Common myeloid progenitor, CD34-positive (primary cell): ENCODE measurements around the gene KEAP1.

Experiments used
- CTCF ChIA-PET: fragments of 350-600 bp; sonication (Branson Sonifier 250); formaldehyde crosslinking; loops from one replicate; lab custom pipeline; 2021; ENCODE audit warnings: antibody characterized with exemption; lab: Charles Lee
- POLR2A ChIA-PET: fragments of 350-600 bp; sonication (Branson Sonifier 250); formaldehyde crosslinking; loops from one replicate; lab custom pipeline; 2021; ENCODE audit warnings: antibody characterized with exemption; lab: Charles Lee
- DNase-seq, 3 donors: peaks; one replicate each; pipeline versions ENCODE4 v3.0.0 to v3.0.0-alpha.2; 2013
- H3K27ac ChIP-seq, 2 experiments: 1 replicate in 1 of 2; 2 replicates in 1 of 2; pipeline ENCODE4 v1.7.0; 2013; ENCODE audit warnings: inconsistent platforms in 2 of 2, low read length in 2 of 2, mild to moderate bottlenecking in 2 of 2, low read depth in 1 of 2, moderate library complexity in 1 of 2; ENCODE audit not compliant: severe bottlenecking in 2 of 2, insufficient read depth in 1 of 2, poor library complexity in 1 of 2
- H3K27me3 ChIP-seq, 5 experiments: replicated peaks in 2 of 5; 1 replicate in 3 of 5; 2 replicates in 2 of 5; pipeline versions ENCODE4 v1.6.1 to v1.7.0; 2013; ENCODE audit warnings: low read length in 4 of 5, mild to moderate bottlenecking in 2 of 5, moderate library complexity in 2 of 5, inconsistent platforms in 1 of 5; ENCODE audit not compliant: insufficient read depth in 5 of 5, control insufficient read depth in 4 of 5
- H3K36me3 ChIP-seq, 4 experiments: 1 replicate in 2 of 4; 2 replicates in 2 of 4; pipeline versions ENCODE4 v1.6.1 to v1.7.0; 2013; ENCODE audit warnings: low read length in 3 of 4, control low read depth in 1 of 4, mild to moderate bottlenecking in 1 of 4; ENCODE audit not compliant: control insufficient read depth in 4 of 4, insufficient read depth in 4 of 4
- H3K4me1 ChIP-seq, 4 experiments: 1 replicate in 3 of 4; 2 replicates in 1 of 4; pipeline versions ENCODE4 v1.6.1 to v1.7.1; 2013; ENCODE audit warnings: low read length in 3 of 4, mild to moderate bottlenecking in 3 of 4, control low read depth in 1 of 4, inconsistent platforms in 1 of 4, moderate library complexity in 1 of 4; ENCODE audit not compliant: control insufficient read depth in 4 of 4, insufficient read depth in 4 of 4; ENCODE audit errors: control extremely low read depth in 1 of 4
- H3K4me3 ChIP-seq, 7 experiments: 1 replicate in 4 of 7; 2 replicates in 3 of 7; pipeline versions ENCODE4 v1.5.1 to v1.7.0; 2013; ENCODE audit warnings: mild to moderate bottlenecking in 7 of 7, low read length in 6 of 7, moderate library complexity in 6 of 7, inconsistent platforms in 2 of 7, low read depth in 2 of 7, control low read depth in 1 of 7; ENCODE audit not compliant: insufficient read depth in 4 of 7, control insufficient read depth in 1 of 7; ENCODE audit errors: extremely low read depth in 1 of 7
- H3K9me3 ChIP-seq, 5 experiments: 1 replicate in 4 of 5; 2 replicates in 1 of 5; pipeline versions ENCODE4 v1.6.1 to v1.7.1; 2013; ENCODE audit warnings: low read length in 4 of 5, mild to moderate bottlenecking in 2 of 5, inconsistent platforms in 1 of 5, low read depth in 1 of 5, moderate library complexity in 1 of 5; ENCODE audit not compliant: control insufficient read depth in 4 of 5, insufficient read depth in 2 of 5; ENCODE audit errors: control extremely low read depth in 1 of 5
- WGBS: methylation state at CpG from one replicate; pipeline ENCODE4 v1.1.5; 2013; ENCODE audit not compliant: insufficient coverage; 5-methylcytosine and 5-hydroxymethylcytosine counted together

The KEAP1 gene

DNA sequence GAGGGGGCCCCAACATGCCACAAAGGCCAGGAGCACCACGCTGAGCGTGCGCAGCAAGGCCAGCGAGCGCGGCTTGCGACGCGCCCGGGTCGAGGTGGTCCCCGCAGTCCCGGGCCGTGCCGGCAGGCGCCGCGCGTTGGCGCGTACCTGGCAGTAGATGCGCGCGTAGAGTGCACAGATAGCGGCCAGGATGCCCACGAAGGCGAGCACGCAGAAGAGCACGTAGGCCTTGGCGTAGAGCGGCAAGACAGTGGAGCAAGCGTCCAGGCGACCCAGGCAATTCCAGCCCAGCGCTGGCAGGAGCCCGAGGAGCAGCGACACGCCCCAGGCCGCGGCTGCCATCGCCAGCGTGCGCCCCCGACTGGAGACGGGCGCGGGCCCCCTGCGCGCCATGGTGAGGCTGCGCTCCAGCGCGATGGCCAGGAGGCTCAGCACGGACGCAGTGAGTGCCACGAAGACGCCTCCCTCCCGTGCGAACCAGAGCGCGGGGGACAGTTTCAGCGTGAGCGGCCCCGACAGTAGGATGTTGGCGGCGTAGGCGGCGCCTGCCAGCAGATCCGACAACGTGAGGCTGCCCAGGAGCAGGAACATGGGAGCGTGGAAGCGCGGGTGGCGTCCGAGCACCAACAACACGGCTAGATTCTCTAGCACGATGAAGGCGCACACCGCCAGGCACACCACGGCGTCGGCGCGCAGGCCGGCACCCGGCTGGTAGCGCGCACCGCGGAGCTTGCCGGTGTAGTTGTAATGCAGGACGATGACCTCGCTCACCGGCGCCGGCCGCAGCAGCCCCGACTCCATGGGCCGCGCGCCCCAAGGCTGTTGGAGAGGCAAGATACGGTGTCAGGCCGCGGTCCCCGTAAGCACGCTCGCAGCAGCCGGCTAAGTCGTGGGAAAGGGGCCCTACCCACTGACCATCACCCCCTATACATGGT, 11.3 kb upstream of the KEAP1 start:
- H3K4me1 ChIP-seq = peaks cover 0 to 39% (median 36%) of the 10 kb centered on the region in 4 experiments
- peak; percentile 65 to 83 (median 78) for DNase-seq
- WGBS = 3% methylated on average over 93 of the region's 107 CpGs
- no peaks in the 10 kb centered on the region for H3K36me3 ChIP-seq
- peak overlapping the region in 4 of 7 experiments; percentile 10 to 42 (median 34) for H3K4me3 ChIP-seq
- H3K27me3 ChIP-seq = peaks cover 4 to 83% (median 46%) of the 10 kb centered on the region in 5 experiments
- H3K9me3 ChIP-seq = no peaks in the 10 kb centered on the region
- ChIA-PET POLR2A (no interaction called here), CTCF (no interaction called here)
- H3K27ac ChIP-seq = no peak overlapping the region

DNA sequence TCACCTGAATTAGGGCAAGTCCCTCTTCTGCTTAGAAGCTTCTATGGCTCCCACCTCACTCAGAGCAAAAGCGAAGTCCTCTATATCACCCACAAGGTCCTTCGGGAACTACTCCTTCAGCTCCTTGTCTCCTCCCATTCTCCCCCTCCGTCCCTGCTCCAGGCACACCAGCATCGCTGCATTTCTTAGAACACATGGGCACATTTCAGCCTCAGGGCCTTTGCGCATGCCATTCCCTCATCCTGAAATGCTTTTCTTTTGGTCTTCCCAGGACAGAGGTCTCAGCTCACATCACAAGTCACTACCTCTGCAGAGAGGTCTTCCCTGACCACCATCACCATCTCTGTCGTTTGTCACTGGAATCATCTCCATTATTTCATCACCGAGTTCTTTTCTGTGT, 10.1 kb upstream of the KEAP1 start:
- H3K4me3 ChIP-seq = no peak overlapping the region
- no peaks in the 10 kb centered on the region for H3K36me3 ChIP-seq
- peaks cover 0 to 32% (median 28%) of the 10 kb centered on the region in 4 experiments for H3K4me1 ChIP-seq
- ChIA-PET POLR2A (no interaction called here), CTCF (interaction anchor here (1.0 to 5.8 kb wide), 4 partner anchors 29 to 67 kb away, joined by 3 to 37 read pairs (median 5); no protein-coding TSS in a partner anchor)
- no peak for DNase-seq
- no peaks in the 10 kb centered on the region for H3K9me3 ChIP-seq
- H3K27me3 ChIP-seq = peaks cover 4 to 71% (median 34%) of the 10 kb centered on the region in 5 experiments
- WGBS = 87% methylated on average over 5 of the region's 7 CpGs
- H3K27ac ChIP-seq = no peak overlapping the region

- Histone ChIP-seq H3K27ac (no peak overlapping the region), H3K4me1 (peaks cover 0 to 21% (median 17%) of the 10 kb centered on the region in 4 experiments), H3K9me3 (no peaks in the 10 kb centered on the region), H3K36me3 (no peaks in the 10 kb centered on the region), H3K27me3 (peaks cover 0 to 42% (median 14%) of the 10 kb centered on the region in 5 experiments), H3K4me3 (no peak overlapping the region)
- CTCF ChIA-PET = interaction anchor here (0.7 to 5.8 kb wide), 8 partner anchors 13 to 325 kb away, joined by 3 to 37 read pairs (median 3); partner anchors contain the start of gene TMED1
- POLR2A ChIA-PET = interaction anchor here (0.9 kb wide), 1 partner anchor 31 kb away, joined by 4 read pairs; no protein-coding TSS in a partner anchor
- WGBS = 15% methylated on average over 11 of the region's 15 CpGs
- peak; percentile 40 to 55 (median 47) for DNase-seq
These were observed 7.2 kb upstream of the KEAP1 start for GRCh38 chr19:10510301-10510802.

DNA sequence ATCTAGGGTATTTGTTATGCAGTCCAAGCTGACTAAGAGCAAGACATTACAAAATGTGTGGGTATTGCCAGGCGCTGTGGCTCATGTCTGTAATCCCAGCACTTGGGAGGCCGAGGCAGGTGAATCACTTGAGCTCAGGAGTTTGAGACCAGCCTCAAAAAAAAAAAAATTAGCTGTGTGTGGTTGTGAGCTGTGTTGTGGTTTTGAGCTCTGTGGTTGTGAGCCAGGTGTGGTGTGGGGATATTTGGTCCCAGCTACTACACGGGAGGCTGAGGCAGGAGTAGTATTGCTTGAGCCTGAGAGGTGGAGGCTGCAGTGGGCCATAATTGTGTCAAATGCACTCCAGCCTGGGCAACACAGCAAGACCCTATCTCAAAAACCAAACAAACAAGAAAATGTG, 5.6 kb upstream of the KEAP1 start:
- Histone ChIP-seq H3K4me1 (peaks cover 0 to 10% (median 6%) of the 10 kb centered on the region in 4 experiments), H3K27me3 (peaks cover 0 to 26% (median 8%) of the 10 kb centered on the region in 5 experiments), H3K27ac (no peak overlapping the region), H3K4me3 (no peak overlapping the region), H3K36me3 (no peaks in the 10 kb centered on the region), H3K9me3 (no peaks in the 10 kb centered on the region)
- ChIA-PET CTCF (interaction anchor here (0.6 to 5.8 kb wide), 10 partner anchors 8 to 64 kb away, joined by 3 to 37 read pairs (median 6); partner anchors contain the start of gene S1PR5), POLR2A (interaction anchor here (0.7 kb wide), 1 partner anchor 135 kb away, joined by 3 read pairs; no protein-coding TSS in a partner anchor)
- WGBS = 100% methylated on average over 1 of the region's 3 CpGs
- DNase-seq = no peak

GRCh38 chr19:10508036-10508435, 4.9 kb upstream of the KEAP1 start:
- H3K9me3 ChIP-seq = no peaks in the 10 kb centered on the region
- peaks cover 0 to 19% (median 2%) of the 10 kb centered on the region in 5 experiments for H3K27me3 ChIP-seq
- CTCF ChIA-PET = interaction anchor here (0.5 to 5.8 kb wide), 11 partner anchors 9 to 54 kb away, joined by 3 to 37 read pairs (median 4); partner anchors contain the start of gene S1PR5
- H3K36me3 ChIP-seq = no peaks in the 10 kb centered on the region
- no peak for DNase-seq
- POLR2A ChIA-PET = interaction anchor here (0.6 kb wide), 1 partner anchor 10 kb away, joined by 6 read pairs; no protein-coding TSS in a partner anchor
- peaks cover 0 to 12% (median 9%) of the 10 kb centered on the region in 4 experiments for H3K4me1 ChIP-seq
- no peak overlapping the region for H3K27ac ChIP-seq
- 95% methylated on average over 14 of the region's 16 CpGs for WGBS
- no peak overlapping the region for H3K4me3 ChIP-seq

- Histone ChIP-seq H3K27me3 (peaks cover 0 to 3% (median 0%) of the 10 kb centered on the region in 5 experiments), H3K27ac (no peak overlapping the region), H3K36me3 (peaks cover 0 to 3% (median 0%) of the 10 kb centered on the region in 4 experiments), H3K4me1 (peaks cover 0 to 24% (median 20%) of the 10 kb centered on the region in 4 experiments), H3K9me3 (no peaks in the 10 kb centered on the region), H3K4me3 (peak overlapping the region in 1 of 7 experiments; percentile 11)
- DNase-seq = peak; percentile 81 to 91 (median 88)
- ChIA-PET CTCF (interaction anchor here (0.7 to 1.3 kb wide), 8 partner anchors 11 to 255 kb away, joined by 3 to 5 read pairs (median 3); partner anchors contain the start of gene CDKN2D), POLR2A (no interaction called here)
- WGBS = 14% methylated on average over 6 of the region's 17 CpGs
These were observed 2.5 kb upstream of the KEAP1 start for GRCh38 chr19:10505583-10506229.
